GM10847 (cell line): ENCODE data around the gene NRIP3.

ENCODE experiments used
- POLR2A ChIP-seq: IDR thresholded peaks from 2 replicates; pipeline ENCODE4 v1.6.1; 2011; ENCODE audit not compliant: insufficient read length; ENCODE audit errors: extremely low read depth

Gene NRIP3

DNA sequence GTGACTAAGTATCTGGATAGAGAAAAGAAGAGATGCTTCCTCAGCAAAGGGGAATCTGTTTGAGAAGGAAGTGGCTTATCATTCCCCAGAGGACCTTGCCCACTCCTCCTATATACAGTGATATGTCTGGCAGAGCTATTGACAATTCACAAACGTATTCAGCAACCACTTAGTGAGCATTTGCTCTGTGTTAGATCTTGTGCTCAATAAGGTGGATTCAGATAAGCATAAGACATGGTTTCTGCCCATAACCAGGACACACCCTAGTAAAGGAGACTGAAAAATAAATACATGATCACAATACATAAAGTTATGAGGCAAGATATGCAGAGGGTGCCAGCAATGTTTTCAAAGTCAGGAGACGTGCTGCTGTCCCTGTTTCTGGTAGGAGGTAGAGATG lies 41.0 kb downstream of the NRIP3 start:
- no peak for TF ChIP-seq POLR2A

- no peak for TF ChIP-seq POLR2A
Observed at GRCh38 chr11:8961401-8961800, 42.4 kb downstream of the NRIP3 start.

DNA sequence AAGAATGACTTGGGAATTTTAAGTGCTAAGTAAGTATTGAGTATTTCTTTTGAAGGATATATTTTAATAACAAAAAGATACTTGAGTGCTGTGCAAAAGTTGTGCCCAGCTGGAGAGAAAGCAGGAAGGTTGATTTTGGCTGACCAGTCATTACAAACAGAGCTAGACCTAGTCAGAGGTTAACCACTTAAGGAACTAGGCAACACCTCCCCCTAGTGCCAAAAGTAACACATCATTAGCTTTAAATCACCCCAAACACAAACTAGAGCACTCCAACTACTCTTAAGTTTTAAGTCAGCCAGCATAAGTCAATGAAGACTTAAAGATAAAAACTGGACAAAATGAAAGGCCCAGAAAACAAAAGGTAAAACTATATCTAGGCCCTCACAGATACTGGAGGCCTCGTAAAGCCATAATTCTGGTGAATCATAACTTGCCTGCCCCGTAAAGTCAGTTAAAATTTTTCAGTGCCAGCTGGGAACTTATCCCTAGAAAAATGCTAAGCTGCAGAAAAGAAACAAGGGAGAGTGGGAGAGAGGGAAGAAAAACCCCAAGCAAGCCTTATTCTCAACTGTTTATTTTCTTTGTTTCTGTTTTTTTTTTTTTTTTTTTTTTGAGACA lies 44.1 kb downstream of the NRIP3 start:
- TF ChIP-seq POLR2A = no peak

DNA sequence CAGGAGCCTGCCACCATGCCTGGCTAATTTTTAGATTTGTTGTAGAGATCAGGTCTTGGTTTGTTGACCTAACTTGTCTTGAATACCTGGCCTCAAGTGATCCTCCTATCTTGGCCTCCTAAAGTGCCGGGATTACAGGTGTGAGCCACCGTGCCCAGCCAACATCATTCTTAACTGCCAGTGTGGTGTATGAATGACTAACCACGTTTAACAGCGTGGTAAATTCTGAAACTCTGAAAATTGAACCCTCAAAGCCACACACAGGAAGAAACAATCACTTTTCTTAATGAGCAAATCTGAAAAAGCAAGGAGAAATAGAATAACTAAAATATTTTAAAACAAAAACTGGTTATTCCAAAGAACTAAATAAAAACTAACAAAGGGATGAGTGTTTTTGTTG lies 46.9 kb downstream of the NRIP3 start:
- no peak for TF ChIP-seq POLR2A

DNA sequence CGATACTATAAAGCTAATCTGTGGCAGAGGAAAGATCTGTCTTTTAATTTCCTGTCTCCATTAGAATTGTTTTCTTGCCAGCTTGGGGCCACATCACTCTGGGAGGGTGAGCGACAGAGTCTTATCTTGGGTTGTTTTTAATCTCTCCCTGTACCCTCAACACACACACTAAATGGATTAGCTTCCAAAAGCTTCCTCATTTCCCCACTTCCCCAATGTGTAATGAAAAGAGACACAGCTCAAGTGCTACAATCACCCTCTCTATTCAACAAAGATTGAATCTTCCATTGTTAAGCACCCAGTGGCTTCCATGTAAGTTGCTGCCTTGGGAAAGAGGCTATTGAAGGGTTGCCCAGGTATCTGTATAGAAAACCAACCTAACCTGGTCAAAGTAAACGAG lies 54.9 kb downstream of the NRIP3 start:
- no peak for TF ChIP-seq POLR2A

DNA sequence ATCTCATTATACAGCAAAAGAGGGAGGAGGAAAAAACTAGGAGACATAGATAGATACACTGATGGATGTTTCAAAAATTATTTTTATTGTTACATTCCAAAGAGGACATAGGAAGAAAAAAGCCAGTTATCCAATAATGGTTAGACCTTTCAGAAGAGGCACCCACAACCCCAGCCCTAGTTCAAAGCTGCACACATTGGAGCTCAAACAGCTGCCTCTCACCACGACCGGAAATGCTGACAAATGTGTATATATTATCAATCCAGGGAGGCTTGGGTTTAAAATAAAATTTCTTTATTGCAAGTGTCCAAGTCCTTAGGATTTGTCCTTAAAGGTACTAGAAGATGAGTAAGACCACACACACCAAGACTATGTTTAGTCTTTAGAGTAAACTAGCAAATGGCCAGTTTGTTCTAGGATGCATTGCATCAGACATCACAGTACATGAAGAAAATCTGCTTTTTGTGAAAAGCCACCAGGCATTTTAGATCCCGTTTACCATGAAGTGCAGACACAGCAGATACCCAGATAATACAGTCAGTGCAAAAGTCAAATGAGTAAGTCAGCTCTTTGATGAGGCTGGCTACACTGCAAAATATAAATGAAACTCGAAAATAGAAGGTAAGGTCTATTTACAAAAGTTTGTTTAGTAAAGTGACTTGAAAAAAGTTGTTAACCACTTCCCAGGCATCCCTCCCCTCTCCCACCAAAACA lies 56.4 kb downstream of the NRIP3 start:
- no peak for TF ChIP-seq POLR2A

GRCh38 chr11:8942518-8943066 lies 61.2 kb downstream of the NRIP3 start, which contains the start of gene ASCL3:
ASCL3 (minus strand) TSS chr11:8943016; CDS start chr11:8938161, 4,855 bp downstream.
- TF ChIP-seq POLR2A = no peak

- TF ChIP-seq POLR2A = no peak
Observed at GRCh38 chr11:8941341-8942103, 62.3 kb downstream of the NRIP3 start.

GRCh38 chr11:8937659-8938058 lies 66.1 kb downstream of the NRIP3 start:
- no peak for TF ChIP-seq POLR2A

GRCh38 chr11:8937159-8937558 lies 66.6 kb downstream of the NRIP3 start:
- TF ChIP-seq POLR2A = no peak

DNA sequence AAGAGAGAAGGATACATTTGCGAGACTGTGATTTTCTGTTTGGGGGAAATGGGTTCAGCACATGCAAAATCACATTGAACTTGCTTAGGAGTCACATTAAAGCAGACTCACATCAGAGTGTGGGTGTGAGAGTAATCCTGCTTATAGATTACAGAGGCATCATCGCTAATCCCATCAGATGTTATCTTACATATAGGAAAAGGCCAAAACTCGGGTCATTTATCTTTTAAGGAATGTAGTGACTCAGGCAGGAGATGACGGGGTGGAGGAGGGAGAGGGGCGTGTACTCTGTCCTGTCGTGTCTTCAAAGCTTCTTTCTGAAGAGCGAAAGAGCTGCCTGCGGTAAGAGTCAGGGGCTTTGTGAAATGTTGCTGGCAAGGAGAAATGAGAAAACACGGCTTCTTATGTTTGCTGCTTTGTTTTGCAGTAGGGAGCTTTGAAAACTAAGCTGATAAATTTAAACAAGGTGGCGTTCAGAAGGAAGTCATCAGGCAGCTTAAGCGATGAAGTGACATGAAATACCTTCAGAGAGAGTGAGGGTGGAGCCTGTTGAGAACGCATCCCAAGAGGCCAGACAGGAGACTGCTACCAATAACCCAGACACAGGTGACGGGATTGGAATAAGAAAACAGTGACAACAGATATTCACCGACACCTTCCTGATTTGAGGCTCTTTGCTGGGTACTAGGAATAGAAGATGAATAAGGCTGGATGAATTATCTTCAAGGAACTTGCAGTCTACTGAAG lies 68.9 kb downstream of the NRIP3 start:
- no peak for TF ChIP-seq POLR2A

DNA sequence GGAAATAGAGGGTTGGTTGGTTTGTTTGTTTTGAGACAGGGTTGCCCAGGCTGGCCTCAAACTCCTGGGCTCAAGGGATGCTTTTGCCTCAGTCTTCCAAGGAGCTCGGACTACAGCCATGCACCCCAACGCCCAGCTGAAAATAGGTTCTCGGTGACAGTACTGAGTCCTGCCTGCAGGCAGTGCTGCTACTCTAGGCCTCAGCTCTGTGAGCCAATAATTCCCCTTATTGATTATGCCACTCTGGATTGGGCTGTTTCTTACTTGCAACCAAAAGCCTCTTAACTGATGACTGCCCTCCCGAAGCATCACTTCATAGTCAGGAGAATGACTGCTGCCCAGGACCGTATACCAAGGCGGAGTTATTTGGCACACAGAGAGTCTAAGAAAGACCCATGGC lies 69.9 kb downstream of the NRIP3 start:
- no peak for TF ChIP-seq POLR2A

DNA sequence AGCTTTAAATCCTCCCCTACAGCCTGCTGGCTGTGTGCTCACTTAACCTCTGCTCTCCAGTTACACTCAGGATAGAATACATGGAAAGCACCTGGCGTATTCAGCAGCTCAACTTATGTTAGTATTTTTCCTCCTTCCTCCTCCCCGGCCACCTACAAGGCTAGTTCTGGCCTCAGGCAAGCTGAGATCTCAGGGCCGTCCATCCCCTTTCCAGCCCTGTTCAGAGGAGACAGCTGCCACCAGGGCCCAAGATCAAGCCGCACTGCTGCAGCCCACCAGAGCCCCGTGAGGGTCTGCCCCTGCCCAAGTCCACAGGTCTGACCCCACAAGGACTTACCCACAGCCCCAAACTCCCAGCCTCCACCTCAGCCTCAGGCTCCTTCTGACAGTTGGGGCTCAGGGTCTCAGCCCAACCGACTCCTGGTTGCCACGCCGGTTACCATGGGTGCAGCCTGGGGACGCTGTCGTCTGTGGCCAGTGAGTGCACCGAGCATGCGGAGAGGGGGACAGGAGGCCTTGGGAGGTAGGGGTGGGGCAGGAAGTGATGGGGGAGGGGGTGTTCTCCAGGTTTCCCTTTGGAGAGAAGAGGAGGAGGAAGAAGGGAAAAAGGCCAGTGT lies 71.1 kb downstream of the NRIP3 start, which contains the start of gene C11orf16:
Gene C11orf16 (minus strand): TSS at position 384 of the 617 bp plus-strand sequence. CDS start 639 bp downstream, outside the sequence.
- no peak for TF ChIP-seq POLR2A
